Thyroid gland (tissue), 4 donors: ENCODE data around the gene FUOM.

Experiments used
- POLR2A ChIP-seq, 2 donors: fragments of 450-650 bp; IDR thresholded peaks; one replicate each; pipeline ENCODE4 v1.6.1; 2017; ENCODE audit warnings: antibody characterized with exemption in 2 of 2, mild to moderate bottlenecking in 2 of 2, moderate library complexity in 1 of 2
- TF ChIP-seq, protein P1 (sequence below), 6 experiments: fragments of 200-600 bp in 3 of 6; fragments of 450-650 bp in 3 of 6; sonication (generic) in 3 of 6; IDR thresholded peaks; one replicate each; pipeline ENCODE4 v1.5.1; 2016 to 2019; ENCODE audit warnings: antibody characterized with exemption in 6 of 6, mild to moderate bottlenecking in 2 of 6, inconsistent platforms in 1 of 6, moderate library complexity in 1 of 6

DNA sequence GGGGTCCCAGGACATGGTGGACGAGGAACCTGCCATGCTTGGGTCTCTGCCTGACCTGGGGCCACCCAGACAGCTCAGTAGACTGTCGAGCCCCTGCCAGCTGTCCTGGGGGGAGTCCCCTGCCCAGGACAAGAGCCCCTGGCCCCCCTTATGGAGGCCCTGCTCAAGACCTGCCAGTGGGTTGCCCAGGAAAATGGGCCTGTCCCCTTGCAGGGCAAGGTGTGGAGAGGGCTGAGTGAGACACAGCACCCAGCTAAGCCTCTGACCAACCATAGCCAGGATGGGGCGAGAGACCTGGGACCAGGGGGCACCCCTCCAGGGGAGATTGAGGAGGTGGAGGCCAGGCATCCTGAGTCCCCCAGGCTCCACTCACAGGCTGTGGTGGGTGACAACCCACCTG lies 1.8 kb downstream of the FUOM start:
- TF ChIP-seq, protein P1, sequence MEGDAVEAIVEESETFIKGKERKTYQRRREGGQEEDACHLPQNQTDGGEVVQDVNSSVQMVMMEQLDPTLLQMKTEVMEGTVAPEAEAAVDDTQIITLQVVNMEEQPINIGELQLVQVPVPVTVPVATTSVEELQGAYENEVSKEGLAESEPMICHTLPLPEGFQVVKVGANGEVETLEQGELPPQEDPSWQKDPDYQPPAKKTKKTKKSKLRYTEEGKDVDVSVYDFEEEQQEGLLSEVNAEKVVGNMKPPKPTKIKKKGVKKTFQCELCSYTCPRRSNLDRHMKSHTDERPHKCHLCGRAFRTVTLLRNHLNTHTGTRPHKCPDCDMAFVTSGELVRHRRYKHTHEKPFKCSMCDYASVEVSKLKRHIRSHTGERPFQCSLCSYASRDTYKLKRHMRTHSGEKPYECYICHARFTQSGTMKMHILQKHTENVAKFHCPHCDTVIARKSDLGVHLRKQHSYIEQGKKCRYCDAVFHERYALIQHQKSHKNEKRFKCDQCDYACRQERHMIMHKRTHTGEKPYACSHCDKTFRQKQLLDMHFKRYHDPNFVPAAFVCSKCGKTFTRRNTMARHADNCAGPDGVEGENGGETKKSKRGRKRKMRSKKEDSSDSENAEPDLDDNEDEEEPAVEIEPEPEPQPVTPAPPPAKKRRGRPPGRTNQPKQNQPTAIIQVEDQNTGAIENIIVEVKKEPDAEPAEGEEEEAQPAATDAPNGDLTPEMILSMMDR (IDR thresholded peaks at IDR 0.05), result no peak
- TF ChIP-seq POLR2A (IDR thresholded peaks at IDR 0.05), result no peak
